Pulmonary artery endothelial cell (primary cell): Measurements from ENCODE around the gene CDH4. TPM values are rescaled to one million over a fixed set of nuclear protein-coding genes. Genes with fewer than 3 reads are reported as not detected.

Experiments
- DNase-seq: peaks from one replicate; pipeline ENCODE4 v3.0.0-alpha.2; 2011; ENCODE audit warnings: low read depth, low spot score
- total RNA-seq: library from RNA; depleted of rRNA; stranded (reverse); fragments of >200 nt; gene quantifications from 2 replicates; pipeline ENCODE4 v1.2.3, GENCODE V29; 2014

CDH4 gene
- total RNA-seq, 1 donor from 2014 or later: 7.5 TPM

GRCh38 chr20:61663521-61664425 is 411.7 kb downstream of the CDH4 start:
- no peak for DNase-seq

- DNase-seq: no peak
These were observed 412.7 kb downstream of the CDH4 start for GRCh38 chr20:61664556-61665320.

GRCh38 chr20:61665528-61666470 is 413.7 kb downstream of the CDH4 start:
- no peak for DNase-seq

- DNase-seq: no peak
These were observed 414.4 kb downstream of the CDH4 start for GRCh38 chr20:61666471-61666832.

- no peak for DNase-seq
These were observed 415.2 kb downstream of the CDH4 start for GRCh38 chr20:61667056-61667792.

- DNase-seq: no peak
These were observed 416.1 kb downstream of the CDH4 start for GRCh38 chr20:61668065-61668650.

GRCh38 chr20:61668771-61669503 is 416.9 kb downstream of the CDH4 start:
- DNase-seq: no peak

- no peak for DNase-seq
These were observed 418.2 kb downstream of the CDH4 start for GRCh38 chr20:61670274-61670673.

GRCh38 chr20:61671559-61671958 is 419.5 kb downstream of the CDH4 start:
- no peak for DNase-seq

GRCh38 chr20:61673152-61673847 is 421.2 kb downstream of the CDH4 start:
- DNase-seq: no peak

GRCh38 chr20:61674121-61674520 is 422.1 kb downstream of the CDH4 start:
- DNase-seq: no peak

GRCh38 chr20:61674688-61675087 is 422.6 kb downstream of the CDH4 start:
- no peak for DNase-seq

GRCh38 chr20:61677928-61678327 is 425.9 kb downstream of the CDH4 start:
- DNase-seq: no peak

- no peak for DNase-seq
These were observed 426.4 kb downstream of the CDH4 start for GRCh38 chr20:61678437-61678836.

GRCh38 chr20:61679473-61679872 is 427.4 kb downstream of the CDH4 start:
- DNase-seq: no peak

GRCh38 chr20:61680096-61680495 is 428.0 kb downstream of the CDH4 start:
- no peak for DNase-seq

GRCh38 chr20:61682114-61682995 is 430.3 kb downstream of the CDH4 start:
- DNase-seq: no peak
